Adrenal gland (tissue), 12 donors: Measurements from ENCODE around the gene DCUN1D4. TPM values are rescaled to one million over a fixed set of nuclear protein-coding genes. Genes with fewer than 3 reads are reported as not detected.
"Not testable (repeated sequence)": the region's sequence is repeated elsewhere in the genome, so short reads cannot be mapped to it uniquely, and the experiment has no call there.

Experiments used
- DNase-seq, 7 donors: peaks; one replicate each; pipeline ENCODE4 v3.0.0-alpha.2; 2019 to 2020
- H3K27ac ChIP-seq, 5 donors: fragments of 200-600 bp; sonication (generic) in 4 of 5; 1 replicate in 3 of 5; 2 replicates in 2 of 5; pipeline versions ENCODE4 v1.5.1 to v1.8.0; 2016 to 2020; ENCODE audit warnings: mild to moderate bottlenecking in 1 of 5
- H3K27me3 ChIP-seq: fragments of 200-600 bp; 2 replicates; pipeline ENCODE4 v1.8.0; 2021
- H3K36me3 ChIP-seq, 2 donors: fragments of 200-600 bp; replicated peaks in 1 of 2; 1 replicate in 1 of 2; 2 replicates in 1 of 2; pipeline versions ENCODE4 v1.5.1 to v1.8.0; 2018 to 2022
- H3K4me1 ChIP-seq, 2 donors: fragments of 200-600 bp; replicated peaks in 1 of 2; 1 replicate in 1 of 2; 2 replicates in 1 of 2; pipeline versions ENCODE4 v1.5.1 to v1.8.0; 2018 to 2021
- H3K4me3 ChIP-seq, 4 donors: fragments of 200-600 bp; sonication (generic) in 3 of 4; one replicate each; pipeline ENCODE4 v1.5.1; 2016 to 2018
- H3K9me3 ChIP-seq, 3 donors: fragments of 200-600 bp; sonication (generic) in 1 of 3; replicated peaks in 1 of 3; 1 replicate in 2 of 3; 2 replicates in 1 of 3; pipeline versions ENCODE4 v1.5.1 to v1.8.0; 2016 to 2021
- POLR2A ChIP-seq, 2 donors: fragments of 450-650 bp; IDR thresholded peaks; one replicate each; pipeline ENCODE4 v1.6.1; 2017; ENCODE audit warnings: antibody characterized with exemption in 2 of 2, mild to moderate bottlenecking in 2 of 2, moderate library complexity in 1 of 2
- WGBS, 4 donors: extraction: QIAGEN DNeasy Blood & Tissue Kit in 2 of 4; methylation state at CpG; one replicate each; pipeline versions ENCODE4 v1.1.5 to v1.1.7; 2013 to 2017; 5-methylcytosine and 5-hydroxymethylcytosine counted together
- intact Hi-C, 2 donors: fragments of 100-400 bp; cut with DNase I; formaldehyde crosslinking; loops; one replicate each; pipeline versions ENCODE4 v1.14.1 to v1.15.0; 2022 to 2023
- polyA plus RNA-seq, 3 donors: library from polyadenylated mRNA; stranded (reverse); fragments of 200-250 nt in 2 of 3; fragments of 350-450 nt in 1 of 3; fragmentation: Illumina TruSeq in 1 of 3; extraction: RNeasy Lipid Tissue Mini Kit (QIAGEN cat#74804) in 1 of 3; gene quantifications; one replicate each; pipeline ENCODE4 v1.2.3, GENCODE V29; 2013 to 2014
- total RNA-seq, 9 donors: library from RNA; depleted of rRNA in 4 of 9; stranded (reverse); fragments of >200 nt in 4 of 9; fragments of 120-200 nt in 1 of 9; fragmentation: NEBNext Ultra II Directional in 1 of 9; extraction: Animal tissue kit (Norgen Biotek cat#: 25700) in 1 of 9; gene quantifications; one replicate each; pipeline versions ENCODE4 v1.1.0 to v1.2.4, GENCODE V29; 2013 to 2023
- TF ChIP-seq, protein P1 (sequence below), 6 experiments: fragments of 450-650 bp in 4 of 6; fragments of 200-600 bp in 2 of 6; sonication (generic) in 1 of 6; IDR thresholded peaks; 1 replicate in 5 of 6; 2 replicates in 1 of 6; pipeline versions ENCODE4 v1.5.1 to v1.8.0; 2016 to 2021; ENCODE audit warnings: antibody characterized with exemption in 6 of 6, mild to moderate bottlenecking in 2 of 6, moderate library complexity in 1 of 6
- donor health status: healthy with polysubstance abuse.
- donor health status: Bipolar disorder and iron deficiency.
- donor health status: DM: yes; HTN: yes; CAD: no.
- donor health status: DM: no; HTN: no; CAD: no.
- donor health status: DM: no; HTN: no; CAD: no.
- donor health status: DM: yes; HTN: yes; CAD: no.

Gene DCUN1D4
- total and polyA plus RNA-seq, 12 donors = 25.0 to 86.2 (median 46.9) TPM

DNA sequence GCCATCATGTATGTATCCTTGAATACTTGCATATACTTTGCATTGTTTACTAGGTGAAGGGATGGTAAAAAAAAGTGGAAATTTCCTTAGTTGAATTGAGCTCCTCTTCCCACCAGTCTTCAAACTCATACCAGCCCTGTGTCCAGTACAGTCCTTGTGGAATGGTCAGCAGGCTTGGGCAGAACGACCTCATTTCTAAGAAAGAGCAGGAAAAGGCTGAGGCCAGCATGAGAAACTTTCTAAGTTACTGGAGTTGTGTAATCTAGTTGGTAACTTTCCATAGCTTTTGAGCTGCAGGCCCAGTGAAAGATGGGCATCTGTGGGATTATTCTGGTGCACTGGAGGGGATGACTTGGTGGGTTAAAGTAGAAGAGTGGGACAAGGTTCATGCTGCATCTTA is 87.6 kb downstream of the DCUN1D4 start:
- H3K9me3 ChIP-seq = no peaks in the 10 kb centered on the region
- no peaks in the 10 kb centered on the region for H3K36me3 ChIP-seq
- WGBS, 4 donors = 68 to 74% (median 70%) methylated on average over 1 of the region's 1 CpG
- intact Hi-C loops = no loop called here
- TF ChIP-seq POLR2A (IDR thresholded peaks at IDR 0.05) = no peak
- TF ChIP-seq, protein P1, sequence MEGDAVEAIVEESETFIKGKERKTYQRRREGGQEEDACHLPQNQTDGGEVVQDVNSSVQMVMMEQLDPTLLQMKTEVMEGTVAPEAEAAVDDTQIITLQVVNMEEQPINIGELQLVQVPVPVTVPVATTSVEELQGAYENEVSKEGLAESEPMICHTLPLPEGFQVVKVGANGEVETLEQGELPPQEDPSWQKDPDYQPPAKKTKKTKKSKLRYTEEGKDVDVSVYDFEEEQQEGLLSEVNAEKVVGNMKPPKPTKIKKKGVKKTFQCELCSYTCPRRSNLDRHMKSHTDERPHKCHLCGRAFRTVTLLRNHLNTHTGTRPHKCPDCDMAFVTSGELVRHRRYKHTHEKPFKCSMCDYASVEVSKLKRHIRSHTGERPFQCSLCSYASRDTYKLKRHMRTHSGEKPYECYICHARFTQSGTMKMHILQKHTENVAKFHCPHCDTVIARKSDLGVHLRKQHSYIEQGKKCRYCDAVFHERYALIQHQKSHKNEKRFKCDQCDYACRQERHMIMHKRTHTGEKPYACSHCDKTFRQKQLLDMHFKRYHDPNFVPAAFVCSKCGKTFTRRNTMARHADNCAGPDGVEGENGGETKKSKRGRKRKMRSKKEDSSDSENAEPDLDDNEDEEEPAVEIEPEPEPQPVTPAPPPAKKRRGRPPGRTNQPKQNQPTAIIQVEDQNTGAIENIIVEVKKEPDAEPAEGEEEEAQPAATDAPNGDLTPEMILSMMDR (IDR thresholded peaks at IDR 0.05) = no peak
- H3K4me3 ChIP-seq = no peak overlapping the region
- no peaks in the 10 kb centered on the region for H3K27me3 ChIP-seq
- DNase-seq = no peak
- no peaks in the 10 kb centered on the region for H3K4me1 ChIP-seq
- H3K27ac ChIP-seq = no peak overlapping the region

DNA sequence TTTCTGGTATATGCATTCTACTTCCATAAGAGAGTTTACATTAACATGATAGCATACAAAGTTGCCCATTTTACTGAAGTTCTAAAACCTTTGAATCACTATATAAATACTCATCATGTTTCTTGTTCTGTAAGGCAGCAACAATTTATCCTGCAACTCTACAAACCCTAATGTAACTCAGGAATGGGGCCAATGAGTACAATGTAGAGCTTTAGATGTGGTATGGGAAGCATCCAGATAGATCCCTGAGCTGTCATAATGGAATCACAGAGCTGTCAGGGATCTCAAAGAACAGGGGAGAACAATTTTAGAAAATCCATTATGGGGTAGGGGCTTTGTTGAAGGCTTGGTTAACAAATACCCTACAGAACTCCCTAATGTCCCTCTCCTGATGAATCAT is 88.5 kb downstream of the DCUN1D4 start:
- intact Hi-C loops = no loop called here
- no peaks in the 10 kb centered on the region for H3K9me3 ChIP-seq
- H3K4me1 ChIP-seq = no peaks in the 10 kb centered on the region

DNA sequence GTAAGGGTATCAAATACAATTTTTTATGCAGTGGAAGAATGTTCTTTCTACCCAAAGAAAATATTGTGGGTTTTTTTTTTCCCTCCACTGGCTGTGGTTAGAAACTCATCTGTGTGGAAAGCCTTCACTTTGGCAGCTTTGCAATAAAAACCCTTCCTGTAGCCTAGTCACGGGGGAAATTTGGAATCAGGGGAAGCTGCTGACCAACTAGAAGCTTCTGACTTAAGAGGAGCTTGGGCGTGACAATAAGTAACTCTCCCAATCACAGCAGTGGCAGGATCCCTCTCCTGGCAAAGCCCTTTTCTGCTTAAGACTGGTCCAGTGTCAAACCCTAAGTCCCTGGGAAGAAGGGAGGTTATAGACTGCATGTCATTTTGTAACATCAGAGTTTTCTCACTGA is 89.3 kb downstream of the DCUN1D4 start:
- no peak for DNase-seq
- Histone ChIP-seq H3K27ac (no peak overlapping the region), H3K4me3 (no peak overlapping the region), H3K36me3 (no peaks in the 10 kb centered on the region), H3K4me1 (no peaks in the 10 kb centered on the region), H3K9me3 (no peaks in the 10 kb centered on the region), H3K27me3 (no peaks in the 10 kb centered on the region)
- WGBS, 4 donors = 19 to 49% (median 46%) methylated on average over 2 of the region's 2 CpGs
- intact Hi-C loops = no loop called here
- TF ChIP-seq POLR2A (IDR thresholded peaks at IDR 0.05) = no peak
- TF ChIP-seq, protein P1 (IDR thresholded peaks at IDR 0.05) = no peak

More for the DNA sequence above, 88.5 kb downstream of the DCUN1D4 start:
- H3K27me3 ChIP-seq = no peaks in the 10 kb centered on the region
- no peak for DNase-seq
- H3K36me3 ChIP-seq = no peaks in the 10 kb centered on the region
- no peak overlapping the region for H3K27ac ChIP-seq
- no peak for TF ChIP-seq POLR2A (IDR thresholded peaks at IDR 0.05)
- TF ChIP-seq, protein P1 (IDR thresholded peaks at IDR 0.05) = no peak
- H3K4me3 ChIP-seq = no peak overlapping the region

DNA sequence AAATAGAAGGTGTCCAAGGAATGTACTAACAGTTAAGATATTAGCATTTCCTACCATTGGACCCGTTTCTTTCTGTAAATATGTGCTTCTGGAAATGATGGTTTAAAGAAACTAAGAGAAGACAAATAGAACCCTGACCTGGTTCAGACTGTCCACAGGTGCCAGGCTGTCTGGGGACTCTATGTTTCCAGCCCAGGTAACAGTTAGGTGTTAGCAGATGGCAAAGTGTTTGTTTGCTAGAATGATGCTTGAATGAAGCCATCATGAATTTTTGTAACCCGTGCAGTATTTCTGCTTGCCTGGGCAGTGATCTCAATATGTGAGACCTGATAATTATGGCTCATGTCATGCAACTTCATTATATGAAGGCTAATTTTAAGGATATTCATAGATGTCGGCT is 89.7 kb downstream of the DCUN1D4 start:
- H3K4me1 ChIP-seq = no peaks in the 10 kb centered on the region
- H3K4me3 ChIP-seq = no peak overlapping the region
- intact Hi-C loops = no loop called here
- no peaks in the 10 kb centered on the region for H3K36me3 ChIP-seq
- DNase-seq = no peak
- H3K9me3 ChIP-seq = no peaks in the 10 kb centered on the region
- TF ChIP-seq POLR2A (IDR thresholded peaks at IDR 0.05) = no peak
- TF ChIP-seq, protein P1 (IDR thresholded peaks at IDR 0.05) = no peak
- no peak overlapping the region for H3K27ac ChIP-seq
- H3K27me3 ChIP-seq = no peaks in the 10 kb centered on the region
- 65 to 74% (median 67%) methylated on average over 3 of the region's 3 CpGs for WGBS, 4 donors

DNA sequence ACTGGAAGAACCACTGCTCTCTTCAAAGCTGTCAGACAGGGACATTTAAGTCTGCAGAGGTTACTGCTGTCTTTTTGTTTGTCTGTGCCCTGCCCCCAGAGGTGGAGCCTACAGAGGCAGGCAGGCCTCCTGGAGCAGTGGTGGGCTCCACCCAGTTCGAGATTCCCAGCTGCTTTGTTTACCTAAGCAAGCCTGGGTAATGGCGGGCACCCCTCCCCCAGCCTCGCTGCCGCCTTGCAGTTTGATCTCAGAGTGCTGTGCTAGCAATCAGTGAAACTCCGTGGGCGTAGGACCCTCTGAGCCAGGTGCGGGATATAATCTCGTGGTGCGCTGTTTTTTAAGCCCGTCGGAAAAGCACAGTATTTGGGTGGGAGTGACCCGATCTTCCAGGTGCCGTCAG is 97.5 kb downstream of the DCUN1D4 start:
- intact Hi-C loops, H3K4me3 ChIP-seq, H3K4me1 ChIP-seq, H3K36me3 ChIP-seq, DNase-seq, H3K9me3 ChIP-seq, H3K27me3 ChIP-seq, H3K27ac ChIP-seq: not testable (repeated sequence)
- WGBS, 4 donors = 84 to 91% (median 89%) methylated on average over 5 to 13 of the region's 13 CpGs
